HEK293T (cell line): ENCODE data around the gene CTNNA3.

Source experiments
- FOXA1 ChIP-seq: fragments of 450-650 bp; IDR thresholded peaks from 2 replicates; pipeline ENCODE4 v1.6.1; 2016; ENCODE audit warnings: mild to moderate bottlenecking
- FOXK2 ChIP-seq: fragments of 450-650 bp; IDR thresholded peaks from 2 replicates; pipeline ENCODE4 v1.6.1; 2016; ENCODE audit warnings: mild to moderate bottlenecking
- NFRKB ChIP-seq: fragments of 450-650 bp; IDR thresholded peaks from 2 replicates; pipeline ENCODE4 v1.6.1; 2016; ENCODE audit warnings: mild to moderate bottlenecking, moderate library complexity
- TF ChIP-seq, protein P1 (sequence below): fragments of 450-650 bp; IDR thresholded peaks from 2 replicates; pipeline ENCODE4 v1.6.1; 2016

DNA sequence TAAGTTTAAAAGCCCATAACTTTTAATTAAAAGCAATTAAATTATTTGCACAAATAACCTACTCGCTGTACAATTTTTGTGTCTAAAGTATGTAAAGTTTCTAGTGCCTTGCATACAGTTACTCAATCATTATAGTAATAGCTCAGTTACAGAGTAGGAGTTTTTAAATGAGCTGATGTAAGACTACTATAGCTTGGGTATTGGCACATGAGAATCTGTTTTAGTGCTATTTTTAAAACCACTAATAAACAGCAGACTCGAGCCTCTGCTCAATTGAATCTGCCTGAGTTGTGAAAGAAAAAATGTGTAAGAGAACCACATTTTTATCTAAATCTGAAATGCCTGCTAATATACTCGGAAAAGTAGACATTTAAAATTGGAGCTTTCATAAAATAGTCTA is 31.1 kb downstream of the CTNNA3 start:
- TF ChIP-seq, protein P1, sequence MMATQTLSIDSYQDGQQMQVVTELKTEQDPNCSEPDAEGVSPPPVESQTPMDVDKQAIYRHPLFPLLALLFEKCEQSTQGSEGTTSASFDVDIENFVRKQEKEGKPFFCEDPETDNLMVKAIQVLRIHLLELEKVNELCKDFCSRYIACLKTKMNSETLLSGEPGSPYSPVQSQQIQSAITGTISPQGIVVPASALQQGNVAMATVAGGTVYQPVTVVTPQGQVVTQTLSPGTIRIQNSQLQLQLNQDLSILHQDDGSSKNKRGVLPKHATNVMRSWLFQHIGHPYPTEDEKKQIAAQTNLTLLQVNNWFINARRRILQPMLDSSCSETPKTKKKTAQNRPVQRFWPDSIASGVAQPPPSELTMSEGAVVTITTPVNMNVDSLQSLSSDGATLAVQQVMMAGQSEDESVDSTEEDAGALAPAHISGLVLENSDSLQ: no peak
- TF ChIP-seq NFRKB (no peak), FOXK2 (no peak), FOXA1 (no peak)
